Measurements from ENCODE around the gene NUDT14.

The NUDT14 gene

GRCh38 chr14:105126126-105126980 lies 54.8 kb downstream of the NUDT14 start:
- DNase-seq = no peak

- DNase-seq = no peak
These were observed 56.3 kb downstream of the NUDT14 start for GRCh38 chr14:105124823-105125222.

DNA sequence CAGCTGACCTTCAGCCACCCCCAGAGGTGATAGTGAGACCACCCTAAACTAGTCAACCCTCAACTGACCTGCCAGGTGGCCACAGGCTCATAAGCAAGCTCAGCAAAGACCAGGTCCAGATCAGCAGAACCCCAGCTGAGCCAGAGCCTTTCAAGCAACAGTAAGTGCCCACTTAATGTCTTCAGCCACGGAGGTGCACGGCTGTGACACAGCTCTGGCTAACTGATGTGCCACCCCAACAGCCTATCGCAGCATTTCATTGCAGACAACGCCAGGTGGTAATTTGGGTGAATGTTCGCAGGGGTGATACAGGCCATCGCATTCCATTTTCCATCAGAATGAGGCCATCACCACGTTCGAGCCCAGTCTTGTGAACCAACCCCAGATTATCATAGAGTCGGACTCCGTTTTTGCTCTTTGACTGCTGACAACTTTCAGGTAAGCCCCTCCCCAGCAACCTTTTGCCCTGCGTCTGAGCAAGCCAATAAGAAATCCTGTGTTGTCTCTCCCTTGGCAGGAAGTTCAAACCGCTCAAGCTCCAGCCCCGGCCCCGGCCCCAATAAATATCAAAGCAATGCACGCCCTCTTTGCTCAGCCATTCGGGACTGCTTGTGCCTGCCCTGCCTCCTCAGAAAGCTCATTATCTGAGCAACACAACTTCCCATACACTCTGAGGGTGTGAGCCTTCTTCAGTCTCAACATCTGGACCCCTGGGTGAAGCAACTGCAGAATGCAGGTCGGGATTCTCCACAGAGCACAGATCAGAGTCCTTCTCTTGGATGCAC lies 56.9 kb downstream of the NUDT14 start:
- DNase-seq = no peak

- DNase-seq = no peak
These were observed 57.9 kb downstream of the NUDT14 start for GRCh38 chr14:105123064-105123665.

Data from NCI-H2171 treated with DMSO at 0.1 percent for 48 hours (cell line).